ENCODE results near the gene GRK4.
"Not testable (repeated sequence)": the region's sequence is repeated elsewhere in the genome, so short reads cannot be mapped to it uniquely, and the experiment has no call there.

GRK4 gene

GRCh38 chr4:2963175-2963965 lies at the start of gene GRK4, which contains the start of gene NOP14:
Gene GRK4 (plus strand): TSS chr4:2963571. CDS start chr4:2964071, 500 bp downstream.
Gene NOP14 (minus strand): TSS chr4:2963406. CDS start chr4:2963319, 87 bp downstream.
- no peak for FAIRE-seq

DNA sequence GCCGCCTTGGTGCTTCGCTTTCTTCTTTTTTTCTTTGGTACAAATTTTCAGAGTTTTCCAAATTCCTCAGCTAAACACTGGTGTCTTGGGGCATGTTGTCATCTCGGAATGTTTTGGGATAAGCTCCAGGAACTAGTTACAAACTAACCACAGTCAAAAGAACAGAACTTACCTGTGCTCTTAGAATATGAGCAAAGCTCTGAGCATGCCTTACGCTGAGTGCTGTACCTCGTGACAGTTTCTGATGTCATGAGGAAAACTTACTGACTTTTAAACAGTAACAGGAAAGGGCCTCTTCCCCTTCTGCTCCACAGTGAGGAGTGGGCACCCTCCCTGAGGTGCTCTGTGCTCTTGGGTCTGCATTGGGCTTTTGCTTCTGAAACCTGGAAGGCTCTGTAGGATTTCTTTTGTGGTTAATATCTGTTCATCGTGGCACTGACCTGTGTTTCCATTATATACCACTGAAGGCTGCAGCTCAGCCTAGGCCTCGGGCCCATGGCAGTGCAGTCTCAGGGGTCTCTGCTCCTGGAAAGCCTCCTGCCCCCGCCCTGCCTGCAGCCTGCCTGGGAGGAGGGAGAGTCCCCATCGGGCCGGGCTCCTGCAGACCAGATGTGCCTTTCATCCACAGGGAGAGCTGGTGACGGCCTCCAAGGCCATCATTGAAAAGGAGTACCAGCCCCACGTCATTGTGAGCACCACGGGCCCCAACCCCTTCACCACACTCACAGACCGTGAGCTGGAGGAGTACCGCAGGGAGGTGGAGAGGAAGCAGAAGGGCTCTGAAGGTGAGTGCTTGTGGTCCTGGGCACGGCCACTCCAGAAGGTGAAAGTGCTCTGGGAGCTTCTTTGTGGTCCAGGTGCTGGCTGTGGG lies 48.9 kb upstream of the GRK4 start:
- FAIRE-seq, result no peak

GRCh38 chr4:2915789-2916188 lies 47.6 kb upstream of the GRK4 start:
- no peak for FAIRE-seq

- not testable (repeated sequence) for FAIRE-seq
Measured at GRCh38 chr4:2916696-2917095, 46.7 kb upstream of the GRK4 start.

DNA sequence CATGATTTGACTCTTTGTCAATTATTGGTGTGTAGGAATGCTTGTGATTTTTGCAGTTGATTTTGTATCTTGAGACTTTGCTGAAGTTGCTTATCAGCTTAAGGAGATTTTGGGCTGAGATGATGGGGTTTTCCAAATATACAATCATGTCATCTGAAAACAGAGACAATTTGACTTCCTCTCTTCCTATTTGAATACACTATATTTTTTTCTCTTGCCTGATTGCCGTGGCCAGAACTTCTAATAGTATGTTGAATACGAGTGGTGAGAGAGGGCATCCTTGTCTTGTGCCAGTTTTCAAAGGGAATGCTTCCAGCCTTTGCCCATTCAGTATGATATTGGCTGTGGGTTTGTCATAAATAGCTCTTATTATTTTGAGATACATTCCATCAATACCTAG lies 45.1 kb upstream of the GRK4 start:
- not testable (repeated sequence) for FAIRE-seq

GRCh38 chr4:2918714-2919113 lies 44.7 kb upstream of the GRK4 start:
- not testable (repeated sequence) for FAIRE-seq

- not testable (repeated sequence) for FAIRE-seq
Measured at GRCh38 chr4:2922453-2923101, 40.8 kb upstream of the GRK4 start.

- FAIRE-seq, result no peak
Measured at GRCh38 chr4:2923141-2923551, 40.2 kb upstream of the GRK4 start.

DNA sequence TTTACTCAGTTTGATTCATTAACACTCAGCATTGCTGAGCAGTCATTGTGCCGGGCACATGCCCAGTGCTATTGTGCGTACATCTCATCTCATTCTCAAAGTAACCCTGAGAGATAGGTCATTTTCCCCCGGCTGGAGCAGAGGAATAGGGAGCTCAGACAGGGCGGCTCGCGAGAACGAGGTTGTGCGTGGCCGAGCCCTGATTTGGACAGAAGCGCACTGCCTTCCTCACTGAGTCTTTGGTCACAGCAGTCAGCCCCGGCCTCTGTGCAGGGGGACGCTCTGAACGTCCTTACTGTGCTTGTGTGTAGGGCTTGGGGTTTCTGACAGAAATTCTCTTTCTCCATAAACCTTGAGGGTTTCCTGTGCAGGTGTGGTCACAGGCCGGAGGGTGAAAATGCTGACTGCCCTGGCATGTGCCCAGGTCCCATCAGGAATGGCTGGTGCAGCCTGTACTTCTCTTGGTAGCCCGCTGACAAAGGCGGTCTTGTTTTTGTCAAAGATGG lies 39.6 kb upstream of the GRK4 start:
- FAIRE-seq, result no peak

- no peak for FAIRE-seq
Measured at GRCh38 chr4:2924286-2924685, 39.1 kb upstream of the GRK4 start.

- FAIRE-seq, result no peak
Measured at GRCh38 chr4:2924765-2925301, 38.5 kb upstream of the GRK4 start.

DNA sequence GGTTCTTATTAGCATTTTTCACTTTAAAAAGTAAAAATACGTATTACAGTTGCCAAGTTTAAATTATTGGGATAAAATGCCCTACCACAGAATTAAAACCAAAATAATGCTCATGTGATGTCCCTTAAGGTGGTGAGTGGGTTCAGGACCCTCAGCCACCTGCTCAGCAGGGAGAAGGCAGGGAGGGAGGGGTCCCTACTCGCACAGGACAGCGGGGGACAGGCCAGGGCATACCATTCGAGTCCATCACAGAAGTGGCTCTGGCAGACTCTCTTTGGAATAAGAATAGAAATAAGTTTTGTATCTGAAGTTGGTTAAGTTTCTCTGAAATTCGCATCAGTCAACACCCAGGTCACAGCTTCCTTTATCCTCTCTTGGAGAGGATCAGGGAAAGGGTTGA lies 37.9 kb upstream of the GRK4 start:
- FAIRE-seq, result no peak

- no peak for FAIRE-seq
Measured at GRCh38 chr4:2925931-2926860, 37.2 kb upstream of the GRK4 start.

- FAIRE-seq, result no peak
Measured at GRCh38 chr4:2927016-2927695, 36.2 kb upstream of the GRK4 start.

GRCh38 chr4:2927696-2928075 lies 35.7 kb upstream of the GRK4 start:
- no peak for FAIRE-seq

DNA sequence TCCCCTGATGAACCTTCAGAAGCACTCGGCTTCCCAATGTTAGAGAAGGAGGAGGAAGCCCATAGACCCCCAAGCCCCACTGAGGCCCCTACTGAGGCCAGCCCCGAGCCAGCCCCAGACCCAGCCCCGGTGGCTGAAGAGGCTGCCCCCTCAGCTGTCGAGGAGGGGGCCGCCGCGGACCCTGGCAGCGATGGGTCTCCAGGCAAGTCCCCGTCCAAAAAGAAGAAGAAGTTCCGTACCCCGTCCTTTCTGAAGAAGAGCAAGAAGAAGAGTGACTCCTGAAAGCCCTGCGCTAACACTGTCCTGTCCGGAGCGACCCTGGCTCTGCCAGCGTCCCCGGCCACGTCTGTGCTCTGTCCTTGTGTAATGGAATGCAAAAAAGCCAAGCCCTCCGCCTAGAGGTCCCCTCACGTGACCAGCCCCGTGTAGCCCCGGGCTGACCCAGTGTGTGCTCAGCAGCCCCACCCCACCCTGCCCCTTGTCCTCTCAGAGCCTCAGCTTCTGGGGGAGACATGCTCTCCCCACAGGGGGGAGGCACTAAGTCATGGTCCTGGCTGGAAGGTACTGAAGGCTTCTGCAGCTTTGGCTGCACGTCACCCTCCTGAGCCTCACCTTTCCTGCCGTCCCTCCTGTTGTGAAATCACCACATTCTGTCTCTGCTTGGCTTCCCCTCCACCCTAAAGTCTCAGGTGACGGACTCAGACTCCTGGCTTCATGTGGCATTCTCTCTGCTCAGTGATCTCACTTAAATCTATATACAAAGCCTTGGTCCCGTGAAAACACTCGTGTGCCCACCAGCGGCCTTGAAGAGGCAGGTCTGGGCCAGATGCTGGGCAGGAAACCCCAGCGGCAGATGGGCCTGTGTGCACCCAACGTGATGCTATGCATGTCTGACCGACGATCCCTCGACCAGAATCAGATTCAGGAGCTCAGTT lies 34.9 kb upstream of the GRK4 start:
- FAIRE-seq, result no peak

DNA sequence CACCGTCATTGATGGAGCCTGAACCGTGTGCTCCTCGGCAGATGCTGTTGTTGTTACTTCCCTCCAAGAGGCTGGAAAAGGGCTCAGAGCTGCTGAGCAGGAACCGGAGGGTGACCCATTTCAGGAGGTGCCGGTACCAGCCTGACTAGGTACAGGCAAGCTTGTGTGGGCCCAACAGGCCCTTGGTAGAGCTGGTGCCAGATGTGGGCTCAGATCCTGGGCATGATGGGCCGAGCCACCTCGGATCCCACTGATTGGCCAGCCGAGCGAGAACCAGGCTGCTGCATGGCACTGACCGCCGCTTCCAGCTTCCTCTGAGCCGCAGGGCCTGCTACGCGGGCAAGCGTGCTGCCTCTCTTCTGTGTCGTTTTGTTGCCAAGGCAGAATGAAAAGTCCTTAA lies 33.9 kb upstream of the GRK4 start:
- no peak for FAIRE-seq

GRCh38 chr4:2930135-2930757 lies 33.1 kb upstream of the GRK4 start:
- FAIRE-seq, result no peak

DNA sequence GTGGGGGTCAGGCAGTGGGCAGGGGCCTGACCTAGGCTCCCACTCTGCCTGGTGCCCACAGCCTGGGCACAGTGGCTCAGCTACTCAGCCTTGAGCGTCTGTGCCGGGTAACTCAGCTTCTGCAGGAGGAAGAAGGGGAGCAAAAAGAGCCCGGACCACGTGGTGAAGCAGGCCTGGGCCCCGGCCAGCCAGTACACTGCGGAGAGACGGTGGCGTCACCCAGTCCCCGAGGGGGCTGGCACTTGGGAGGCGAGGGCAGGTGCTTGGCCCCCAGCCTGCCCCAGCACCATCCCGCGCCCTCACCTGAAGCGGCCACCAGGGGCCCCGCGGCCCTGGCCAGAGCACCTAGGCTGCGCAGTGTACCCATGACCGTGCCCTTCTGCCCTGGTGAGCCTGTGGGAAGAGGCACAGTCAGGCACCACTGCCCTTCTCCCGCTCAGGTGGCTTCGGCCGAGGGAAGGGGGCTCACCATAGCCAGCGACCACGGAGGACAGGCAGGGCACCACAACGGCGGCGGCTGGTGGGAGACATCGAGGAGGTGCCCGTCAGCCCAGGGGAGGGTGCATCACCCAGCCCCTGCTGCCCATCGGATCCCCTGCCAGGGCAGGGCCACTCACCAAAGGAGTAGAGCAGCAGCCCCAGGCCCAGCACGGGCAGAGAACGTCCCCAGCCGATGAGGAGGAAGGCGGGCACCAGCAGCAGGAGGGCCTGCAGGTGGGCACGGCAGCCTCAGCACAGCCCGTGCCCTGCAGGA lies 32.4 kb upstream of the GRK4 start:
- FAIRE-seq, result no peak
